ENCODE measurements around the gene BCL2L12.
"Not testable (repeated sequence)": the region's sequence is repeated elsewhere in the genome, so short reads cannot be mapped to it uniquely, and the experiment has no call there.

BCL2L12 gene

GRCh38 chr19:49716154-49716553 lies 50.4 kb downstream of the BCL2L12 start:
- no peak for DNase-seq

GRCh38 chr19:49718511-49718910 lies 52.8 kb downstream of the BCL2L12 start:
- no peak for DNase-seq

GRCh38 chr19:49718991-49719390 lies 53.3 kb downstream of the BCL2L12 start:
- no peak for DNase-seq

DNA sequence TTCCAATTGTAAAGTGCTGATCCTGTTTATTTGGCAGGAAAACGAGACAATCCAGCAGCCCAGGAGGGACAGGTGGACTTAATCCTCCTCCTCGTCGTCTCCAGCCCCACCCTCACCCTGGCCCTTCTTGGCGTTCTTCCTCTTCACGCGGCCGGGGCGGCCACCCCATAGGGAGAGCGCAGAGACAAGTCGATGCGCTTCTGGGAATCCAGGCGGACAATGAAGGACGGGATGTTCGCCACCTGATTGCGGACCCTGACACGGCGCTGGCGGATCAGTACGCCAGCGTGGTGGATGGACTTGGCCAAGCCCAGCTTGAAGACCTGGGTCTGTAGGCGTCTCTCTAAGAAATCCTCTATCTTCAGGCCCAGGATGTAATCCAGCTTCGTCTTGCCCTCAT lies 53.7 kb downstream of the BCL2L12 start:
- not testable (repeated sequence) for DNase-seq
